Retinal pigment epithelial cell (primary cell): ENCODE data around the gene UPP1.

Experiments
- DNase-seq: peaks from one replicate; pipeline ENCODE4 v3.0.0-alpha.2; 2010; ENCODE audit warnings: low read depth
- H3K4me3 ChIP-seq: 2 replicates; pipeline ENCODE4 v1.5.1; 2011; ENCODE audit warnings: mild to moderate bottlenecking, low read length, control low read depth, moderate library complexity
- CTCF ChIP-seq: conservative IDR thresholded peaks from 2 replicates; pipeline ENCODE4 v1.5.1; 2011; ENCODE audit warnings: low read depth, low read length, control low read depth, inconsistent platforms

The UPP1 gene

GRCh38 chr7:48085433-48085791 is 3.7 kb upstream of the UPP1 start:
- H3K4me3 ChIP-seq = no peak overlapping the region
- DNase-seq = no peak
- no peak for TF ChIP-seq CTCF

GRCh38 chr7:48085942-48086341 is 3.1 kb upstream of the UPP1 start:
- no peak for DNase-seq
- H3K4me3 ChIP-seq = no peak overlapping the region
- TF ChIP-seq CTCF = no peak

GRCh38 chr7:48087349-48087748 is 1.7 kb upstream of the UPP1 start:
- H3K4me3 ChIP-seq = no peak overlapping the region
- no peak for DNase-seq
- TF ChIP-seq CTCF = no peak

- DNase-seq = peak; percentile 69
- H3K4me3 ChIP-seq = peak overlapping the region; percentile 82
- TF ChIP-seq CTCF = no peak
Measured at GRCh38 chr7:48088559-48089045, 463 bp upstream of the UPP1 start.

GRCh38 chr7:48090095-48090805 is 1.2 kb downstream of the UPP1 start:
- no peak for DNase-seq
- H3K4me3 ChIP-seq = peak overlapping the region; percentile 82
- no peak for TF ChIP-seq CTCF

GRCh38 chr7:48091506-48092433 is 2.7 kb downstream of the UPP1 start:
- H3K4me3 ChIP-seq = no peak overlapping the region
- no peak for TF ChIP-seq CTCF
- no peak for DNase-seq
